NCI-H1417 treated with DMSO at 0.1 percent for 48 hours (cell line): ENCODE data around the gene RMC1.
"Not testable (repeated sequence)": the region's sequence is repeated elsewhere in the genome, so short reads cannot be mapped to it uniquely, and the experiment has no call there.

ENCODE experiments used
- DNase-seq: peaks from one replicate; lab custom pipeline; 2025; lab: John Stamatoyannopoulos, UW

Gene RMC1

DNA sequence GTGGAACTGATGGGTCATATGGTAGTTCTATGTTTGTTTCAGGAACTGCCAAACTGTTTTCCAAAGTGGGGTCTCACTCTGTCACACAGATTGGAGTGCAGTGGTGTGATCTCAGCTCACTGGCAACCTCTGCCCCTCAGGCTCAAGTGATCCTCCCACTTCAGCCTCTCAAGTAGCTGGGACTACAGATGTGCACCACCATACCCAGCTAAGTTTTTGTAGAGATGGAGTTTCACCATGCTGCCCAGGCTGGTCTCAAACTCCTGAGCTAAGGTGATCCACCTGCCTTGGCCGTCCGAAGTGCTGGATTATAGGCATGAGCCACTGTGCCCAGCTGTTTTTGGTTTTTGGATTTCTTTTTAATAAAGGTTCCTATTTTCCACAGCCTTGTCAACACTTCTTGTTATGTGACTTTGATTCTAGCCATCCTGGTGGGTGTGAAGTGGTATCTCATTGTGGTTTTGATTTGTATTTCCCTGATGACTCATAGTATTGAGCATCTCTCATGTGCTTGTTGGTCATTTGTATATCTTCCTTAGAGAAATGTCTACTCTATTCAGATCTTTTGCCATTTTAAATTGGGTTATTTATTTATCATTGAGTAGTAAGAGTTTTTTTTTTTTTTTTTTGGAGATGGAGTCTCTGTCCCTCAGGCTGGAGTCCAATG, 60.2 kb downstream of the RMC1 start:
- no peak for DNase-seq

DNA sequence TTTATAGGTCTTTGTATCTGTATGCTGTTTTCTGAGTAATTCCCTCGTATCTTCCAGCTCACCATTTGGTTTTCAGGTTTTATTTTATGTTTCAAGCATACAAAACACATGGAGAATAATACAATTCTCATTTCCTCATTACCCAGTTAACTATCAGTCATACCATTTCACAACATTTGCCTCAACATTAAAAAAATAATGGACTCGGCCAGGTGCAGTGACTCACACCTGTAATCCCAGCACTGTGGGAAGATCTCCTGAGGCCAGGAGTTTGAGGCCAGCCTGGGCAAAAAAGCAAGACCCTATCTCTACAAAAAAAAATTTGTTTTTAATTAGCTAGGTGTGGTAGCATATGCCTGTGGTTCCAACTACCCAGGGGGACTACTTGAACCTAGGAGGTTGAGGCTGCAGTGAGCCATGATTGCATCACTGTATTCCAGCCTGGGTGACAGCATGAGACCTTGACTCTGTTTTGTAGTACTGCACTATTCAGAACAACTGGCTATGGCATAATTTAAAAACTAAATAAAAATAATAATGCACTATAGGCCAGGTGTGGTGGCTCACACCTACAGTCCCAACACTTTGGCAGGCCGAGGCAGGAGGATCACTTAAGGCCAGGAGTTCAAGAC, 62.7 kb downstream of the RMC1 start:
- DNase-seq: no peak

DNA sequence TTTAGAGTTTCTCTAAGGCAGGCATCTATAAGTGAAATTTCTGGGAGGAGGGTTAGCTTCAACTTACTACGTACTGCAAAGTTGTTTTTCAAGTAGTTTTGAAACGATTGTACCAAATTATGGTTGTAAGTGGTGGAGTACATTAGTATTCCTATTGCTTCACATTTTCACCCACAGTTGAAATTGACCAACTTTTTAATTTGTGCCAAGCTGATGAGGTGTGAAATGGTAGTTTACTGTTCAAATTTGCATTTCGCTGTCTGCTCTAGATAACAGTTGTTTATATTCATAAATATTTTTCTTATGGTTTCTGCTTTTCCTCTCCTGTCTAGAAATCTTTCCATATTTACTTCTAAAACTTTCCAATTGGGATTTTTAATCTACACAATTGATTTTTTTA, 64.4 kb downstream of the RMC1 start:
- no peak for DNase-seq

DNA sequence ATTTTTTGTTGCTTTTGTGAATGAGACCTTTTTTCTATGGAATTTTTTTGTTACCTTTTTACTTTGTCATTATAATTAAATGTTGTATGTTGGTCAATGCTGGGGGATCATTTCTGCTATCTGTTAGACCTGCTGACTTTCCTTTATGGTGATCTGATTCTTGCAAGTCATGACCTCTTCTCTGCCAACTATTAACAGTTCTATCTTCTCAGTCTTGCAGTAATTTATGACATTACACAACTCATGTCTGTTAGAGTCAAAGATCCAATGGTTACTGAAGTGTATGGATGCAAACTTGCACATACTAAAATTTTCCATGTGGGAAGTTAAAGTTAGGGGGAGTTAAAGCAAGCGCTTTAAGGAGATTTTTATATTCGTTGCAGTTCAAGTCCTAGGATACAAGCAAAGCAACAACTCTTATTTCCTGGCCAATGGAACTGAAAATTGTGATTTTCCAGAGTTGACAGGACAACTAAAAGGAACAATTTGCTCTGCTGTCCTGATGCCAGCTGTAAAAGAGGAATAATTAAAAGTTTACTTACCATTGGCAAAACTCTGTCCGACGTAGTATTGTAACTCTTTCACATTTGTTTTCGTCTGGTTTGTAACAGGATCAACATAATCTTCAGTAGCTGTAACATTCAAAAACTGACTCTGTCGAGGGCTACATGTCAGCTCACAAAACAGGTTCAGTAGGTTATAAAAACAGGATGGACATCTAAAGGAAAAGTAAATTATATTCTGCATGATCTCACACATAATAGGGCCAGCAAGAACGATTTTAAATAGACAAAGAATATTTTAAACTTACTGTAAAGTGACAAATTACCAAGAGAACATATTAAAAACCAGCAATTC, 65.2 kb downstream of the RMC1 start:
- no peak for DNase-seq

DNA sequence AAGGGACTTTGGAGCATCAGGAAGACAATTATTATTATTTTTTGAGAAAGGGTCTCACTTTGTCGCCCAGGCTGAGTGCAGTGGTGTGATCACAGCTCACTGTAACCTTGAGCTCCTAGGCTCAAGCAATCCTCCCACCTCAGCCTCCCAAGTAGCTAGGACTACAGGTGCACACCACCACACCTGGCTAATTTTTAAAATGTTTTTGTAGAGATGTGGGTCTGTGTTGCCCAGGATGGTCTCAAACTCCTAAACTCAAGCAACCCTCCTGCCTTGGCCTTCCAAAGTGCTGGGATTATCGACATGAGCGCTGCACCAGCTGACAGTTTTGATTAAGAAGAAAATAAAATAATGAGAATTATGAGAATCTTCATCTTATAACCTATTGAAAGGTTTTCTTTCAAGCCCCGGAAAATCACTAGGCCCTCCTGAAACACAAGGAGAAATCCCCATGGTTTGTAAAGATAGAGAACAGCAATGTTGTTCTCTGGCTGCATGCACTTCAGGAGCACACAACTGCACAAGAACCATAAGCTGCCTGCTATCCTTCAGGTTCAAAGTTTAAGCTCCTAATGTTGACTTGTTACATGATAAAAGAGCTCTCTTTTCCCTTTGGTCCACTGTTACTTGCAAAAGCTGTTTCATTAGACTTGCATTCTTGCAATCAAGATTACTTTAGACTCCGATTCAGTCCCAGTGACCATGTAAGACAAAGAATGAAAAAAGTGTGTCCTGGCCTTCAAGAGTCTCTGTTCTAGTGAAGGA, 66.2 kb downstream of the RMC1 start:
- no peak for DNase-seq

DNA sequence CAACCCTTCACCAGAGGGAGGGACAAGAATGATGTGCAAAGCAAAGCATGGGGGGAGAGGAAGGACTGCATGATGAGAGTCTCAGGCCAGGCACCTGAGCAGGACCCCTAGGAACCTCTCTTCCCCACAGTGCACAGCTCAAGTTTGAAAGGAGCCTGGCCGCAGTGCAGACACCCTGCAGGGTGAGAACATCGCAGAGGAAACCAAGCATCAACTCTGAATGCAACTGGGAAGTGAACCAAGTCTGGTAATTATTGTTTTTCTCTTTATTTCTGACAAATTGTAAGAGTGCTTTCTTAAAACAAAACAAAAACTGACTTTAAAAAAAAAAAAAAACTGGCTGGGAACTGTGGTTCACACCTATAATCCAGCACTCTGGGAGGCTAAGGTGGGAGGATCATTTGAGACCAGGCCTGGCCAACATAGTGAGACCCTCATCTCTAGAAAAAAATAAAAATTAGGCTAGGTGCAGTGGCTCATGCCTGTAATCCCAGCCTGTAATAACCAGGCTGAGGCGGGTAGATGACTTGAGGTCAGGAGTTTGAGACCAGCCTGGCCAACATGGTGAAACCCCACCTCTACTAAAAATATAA, 67.7 kb downstream of the RMC1 start:
- DNase-seq: no peak

DNA sequence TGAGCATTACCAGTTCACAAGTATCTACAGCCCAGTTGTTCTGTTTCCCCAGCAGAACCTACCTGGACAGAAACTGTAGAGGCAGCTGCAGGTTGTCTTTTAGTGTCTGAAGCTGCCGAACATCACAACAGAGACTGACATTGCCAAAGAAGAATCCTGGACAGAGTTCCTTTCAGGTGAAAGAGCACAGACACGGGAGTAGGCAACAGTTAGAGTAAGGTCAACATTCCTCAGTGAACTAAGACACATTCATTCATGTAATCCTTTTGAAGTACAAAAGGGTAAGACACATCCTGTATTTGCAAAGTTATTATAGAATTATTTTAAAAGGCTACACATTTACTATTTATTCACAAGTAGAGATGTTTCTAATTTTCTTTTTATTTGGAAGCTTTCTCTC, 68.7 kb downstream of the RMC1 start:
- DNase-seq: no peak

DNA sequence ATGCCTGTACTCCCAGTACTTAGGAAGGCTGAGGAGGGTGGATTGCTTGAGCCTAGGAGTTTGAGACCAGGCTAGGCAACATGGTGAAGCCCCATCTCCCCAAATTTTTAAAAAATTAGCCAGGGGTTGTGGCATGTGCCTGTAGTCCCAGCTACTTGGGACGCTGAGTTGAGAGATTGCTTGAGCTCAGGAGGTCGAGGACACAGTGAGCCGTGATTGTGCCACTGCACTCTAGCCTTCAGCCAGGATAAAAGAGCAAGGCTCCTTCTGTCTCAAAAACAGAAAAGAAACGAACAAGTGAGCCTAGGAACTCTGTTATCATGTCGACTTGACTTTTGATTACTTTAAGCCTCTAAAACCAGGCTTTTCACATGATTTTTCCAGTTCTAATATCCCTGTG, 69.3 kb downstream of the RMC1 start:
- DNase-seq: no peak

DNA sequence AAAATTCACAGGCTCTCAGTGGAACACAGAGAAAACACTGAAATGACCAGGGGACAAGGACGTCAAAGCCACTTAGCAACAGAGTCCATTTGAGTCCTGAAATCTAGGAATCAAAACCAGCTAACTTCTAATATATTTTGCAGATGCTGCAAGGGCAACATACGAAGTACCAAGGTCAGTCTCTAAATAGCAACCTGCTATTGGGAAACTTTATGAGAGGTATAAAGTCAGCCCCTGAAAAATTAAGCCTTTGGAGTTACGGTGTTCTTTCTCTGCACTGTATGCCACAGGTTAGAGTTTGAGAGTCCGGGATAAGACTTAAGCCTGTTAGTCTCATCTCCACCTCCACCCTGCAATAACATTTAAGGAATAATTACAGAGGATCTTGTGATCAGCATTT, 69.7 kb downstream of the RMC1 start:
- DNase-seq: no peak

DNA sequence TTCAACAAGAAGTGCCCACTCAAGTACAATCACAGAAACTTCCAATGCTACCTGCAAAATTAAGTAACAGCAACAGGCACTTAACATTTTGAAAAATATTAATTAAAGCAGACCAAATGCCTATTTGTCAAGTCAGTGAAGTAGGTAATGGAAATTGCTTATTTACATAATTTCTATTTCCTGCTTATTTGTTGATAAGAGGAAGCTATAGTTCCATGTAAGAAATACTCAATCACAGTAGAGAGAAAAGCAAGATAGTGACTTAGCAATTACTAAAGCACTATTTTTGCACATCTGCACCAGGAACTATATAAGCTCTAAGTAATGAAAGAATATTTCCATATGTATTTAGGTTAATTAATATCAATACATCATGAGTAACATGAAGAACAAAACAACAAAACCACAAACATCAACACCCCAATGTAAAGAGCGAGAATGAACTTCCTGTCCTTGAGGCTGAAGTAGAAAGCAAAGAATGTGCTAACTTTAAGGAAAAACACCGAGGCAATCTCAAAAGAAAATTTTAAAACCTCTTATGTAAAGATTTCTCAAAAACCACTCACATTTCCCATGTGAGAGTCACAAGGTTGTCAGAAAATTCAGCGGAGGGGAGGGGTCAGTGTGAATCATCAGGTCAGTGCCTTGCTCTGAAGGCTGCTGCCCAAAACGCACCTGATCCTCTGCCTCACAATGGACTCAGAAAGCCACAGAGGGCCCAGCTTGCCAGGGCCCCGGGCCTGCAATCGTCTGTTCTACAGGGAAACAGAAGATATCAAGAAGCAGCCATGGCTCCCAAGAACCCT, 70.5 kb downstream of the RMC1 start:
- DNase-seq: no peak

DNA sequence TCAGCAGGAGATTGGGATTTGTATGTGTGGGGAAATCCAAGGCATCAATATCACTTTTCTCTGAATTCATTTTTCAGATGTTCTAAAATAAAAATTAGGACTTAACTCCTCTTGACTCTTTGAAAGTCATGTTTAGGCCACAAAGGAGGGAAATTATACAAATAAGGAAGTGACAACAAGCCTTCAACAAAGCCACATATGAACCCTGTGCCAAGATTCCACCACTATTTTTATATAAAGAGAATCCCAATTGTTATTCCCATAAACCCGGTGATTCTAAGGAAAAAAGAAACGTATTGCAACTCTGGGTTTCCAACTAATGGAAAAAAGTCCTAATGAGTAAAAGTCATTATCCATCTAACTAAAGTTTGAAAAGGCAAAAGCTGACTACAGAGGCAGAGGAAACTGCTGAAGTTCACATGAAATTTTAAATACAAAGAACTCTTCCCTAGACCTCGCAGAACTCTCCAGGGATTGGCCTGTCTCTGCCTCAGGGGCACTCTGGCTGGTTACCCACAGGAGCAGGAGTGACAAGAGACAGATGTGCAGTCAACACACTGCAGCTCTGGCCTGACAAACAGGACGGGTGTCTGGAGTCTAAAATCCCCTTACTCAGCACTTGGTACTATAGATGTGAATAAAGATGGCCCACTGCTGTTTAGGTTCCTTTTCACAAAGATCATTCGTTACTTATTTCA, 71.4 kb downstream of the RMC1 start:
- DNase-seq: no peak

DNA sequence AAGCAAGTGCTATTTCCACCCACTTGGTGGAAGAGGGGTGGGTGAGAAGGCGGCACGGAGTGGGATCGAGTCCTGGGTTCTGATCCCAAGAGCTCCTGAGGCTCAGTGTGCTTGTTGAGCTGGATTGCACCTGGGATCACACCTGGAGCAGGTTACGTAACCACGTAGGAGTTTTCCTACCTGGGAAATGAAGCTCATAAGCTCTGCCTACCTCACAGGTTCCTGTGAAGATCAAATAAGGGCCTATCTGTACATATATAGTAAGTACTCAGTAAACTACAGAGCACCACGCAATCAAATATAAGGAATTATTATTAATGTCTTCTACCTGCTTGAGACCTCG, 72.0 kb downstream of the RMC1 start:
- DNase-seq: no peak

DNA sequence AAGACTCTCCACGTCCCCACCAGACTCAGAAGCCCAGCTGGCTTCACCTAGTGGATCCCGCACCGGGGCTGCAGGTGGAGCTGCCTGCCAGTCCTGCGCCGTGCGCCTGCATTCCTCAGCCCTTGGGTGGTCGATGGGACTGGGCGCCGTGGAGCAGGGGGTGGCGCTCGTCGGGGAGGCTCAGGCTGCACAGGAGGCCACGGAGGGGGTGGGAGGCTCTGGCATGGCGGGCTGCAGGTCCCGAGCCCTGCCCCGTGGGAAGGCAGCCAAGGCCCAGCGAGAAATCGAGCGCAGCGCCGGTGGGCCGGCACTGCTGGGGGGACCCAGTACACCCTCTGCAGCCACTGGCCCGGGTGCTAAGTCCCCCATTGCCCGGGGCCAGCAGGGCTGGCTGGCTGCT, 74.2 kb downstream of the RMC1 start:
- DNase-seq: not testable (repeated sequence)

DNA sequence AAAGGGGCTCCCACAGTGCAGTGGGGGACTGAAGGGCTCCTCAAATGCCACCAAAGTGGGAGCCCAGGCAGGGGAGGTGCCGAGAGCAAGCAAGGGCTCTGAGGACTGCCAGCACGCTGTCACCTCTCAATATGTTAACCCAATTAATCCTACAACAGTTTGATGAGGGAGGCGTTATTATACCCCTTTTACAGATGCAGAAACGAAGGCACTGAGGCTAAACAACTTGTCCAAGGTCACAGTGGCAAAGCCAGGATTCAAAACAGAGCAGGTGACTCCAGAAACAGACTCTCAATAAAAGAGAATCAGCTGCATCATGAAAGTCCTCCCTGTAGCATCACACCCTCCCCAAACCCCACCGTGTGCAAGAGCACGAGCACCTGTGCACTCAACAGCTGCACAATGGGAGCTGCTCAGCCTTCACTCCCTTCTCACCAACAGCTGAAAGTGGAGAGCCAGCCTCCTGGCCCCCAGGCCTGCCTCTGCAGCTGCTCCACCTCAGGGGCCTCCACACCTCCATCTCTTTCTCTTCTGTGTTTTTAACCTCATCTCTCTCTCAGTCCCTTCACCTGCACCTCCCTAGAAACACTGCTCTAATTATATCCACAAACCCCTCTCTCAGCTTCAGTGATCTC, 74.9 kb downstream of the RMC1 start:
- no peak for DNase-seq

DNA sequence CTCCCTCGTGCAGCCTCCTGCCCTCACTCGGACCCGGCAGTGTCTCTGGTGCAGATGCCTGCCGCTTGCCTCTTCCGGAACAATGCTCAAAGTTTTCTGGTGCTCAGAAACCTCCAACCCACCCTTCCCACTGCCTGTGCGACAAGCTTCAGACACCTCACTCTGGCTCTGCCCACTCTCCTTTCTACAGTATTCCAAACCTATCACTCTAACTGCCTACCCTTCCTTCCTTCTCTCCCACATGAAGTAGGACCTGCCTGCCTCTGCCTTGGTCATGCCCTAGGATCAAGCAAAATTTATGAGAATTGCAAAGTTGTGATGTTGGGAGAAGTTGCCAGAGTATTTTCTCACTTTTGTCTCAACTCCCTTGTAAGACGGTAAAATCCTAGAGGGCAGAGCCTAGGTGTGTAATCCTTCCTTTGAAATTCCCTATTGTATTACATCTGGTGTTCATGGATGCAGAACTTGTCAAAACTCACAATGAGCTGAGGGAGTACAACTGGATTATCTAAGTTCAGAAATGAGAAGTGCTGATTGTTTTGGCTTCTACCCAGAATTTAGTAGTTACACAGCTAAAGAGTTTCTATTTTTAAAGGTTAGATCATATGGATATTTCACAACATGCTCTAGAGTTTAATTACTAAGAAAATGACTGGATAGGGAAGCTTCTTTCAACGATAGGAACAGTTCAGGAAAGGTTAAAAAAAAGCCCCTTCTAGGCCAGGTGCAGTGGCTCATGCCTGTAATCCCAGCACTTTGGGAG, 75.8 kb downstream of the RMC1 start:
- no peak for DNase-seq

DNA sequence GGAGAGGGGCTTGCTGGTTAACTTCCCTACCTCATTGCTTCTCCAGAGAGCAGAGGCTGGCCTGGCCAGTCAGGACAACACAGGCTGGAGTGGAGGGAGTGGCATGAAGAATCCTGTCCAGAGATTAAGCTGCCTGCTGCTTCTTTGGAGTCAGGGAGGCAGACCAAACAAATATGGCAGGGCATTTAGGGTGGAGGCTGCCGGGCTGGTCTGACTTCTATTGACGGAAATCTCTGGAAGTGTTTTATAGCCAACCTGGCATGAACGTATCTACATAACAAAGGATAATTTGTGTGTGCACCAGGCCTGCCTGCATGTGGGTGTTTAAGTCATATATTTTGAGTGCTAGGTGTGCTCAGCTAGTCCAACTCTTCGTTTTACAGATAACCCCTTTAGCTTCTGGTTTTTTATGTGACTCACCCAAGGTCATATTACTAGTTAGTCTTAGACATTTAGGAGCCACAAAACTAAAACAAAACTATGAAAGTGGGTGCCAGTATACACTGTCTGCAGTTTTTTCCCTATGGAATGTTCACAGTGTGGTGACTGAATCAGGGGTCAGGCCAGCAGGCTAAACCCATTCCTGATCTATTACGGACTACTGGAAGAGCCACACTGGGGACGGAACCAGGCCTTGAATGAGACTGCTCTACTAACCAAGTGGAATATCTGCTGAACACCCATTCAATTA, 77.5 kb downstream of the RMC1 start:
- no peak for DNase-seq
